Thyroid gland (tissue), 4 donors: ENCODE measurements around the gene SEH1L.

Experiments
- POLR2A ChIP-seq, 2 donors: fragments of 450-650 bp; IDR thresholded peaks; one replicate each; pipeline ENCODE4 v1.6.1; 2017; ENCODE audit warnings: antibody characterized with exemption in 2 of 2, mild to moderate bottlenecking in 2 of 2, moderate library complexity in 1 of 2
- TF ChIP-seq, protein P1 (sequence below), 6 experiments: fragments of 200-600 bp in 3 of 6; fragments of 450-650 bp in 3 of 6; sonication (generic) in 3 of 6; IDR thresholded peaks; one replicate each; pipeline ENCODE4 v1.5.1; 2016 to 2019; ENCODE audit warnings: antibody characterized with exemption in 6 of 6, mild to moderate bottlenecking in 2 of 6, inconsistent platforms in 1 of 6, moderate library complexity in 1 of 6

DNA sequence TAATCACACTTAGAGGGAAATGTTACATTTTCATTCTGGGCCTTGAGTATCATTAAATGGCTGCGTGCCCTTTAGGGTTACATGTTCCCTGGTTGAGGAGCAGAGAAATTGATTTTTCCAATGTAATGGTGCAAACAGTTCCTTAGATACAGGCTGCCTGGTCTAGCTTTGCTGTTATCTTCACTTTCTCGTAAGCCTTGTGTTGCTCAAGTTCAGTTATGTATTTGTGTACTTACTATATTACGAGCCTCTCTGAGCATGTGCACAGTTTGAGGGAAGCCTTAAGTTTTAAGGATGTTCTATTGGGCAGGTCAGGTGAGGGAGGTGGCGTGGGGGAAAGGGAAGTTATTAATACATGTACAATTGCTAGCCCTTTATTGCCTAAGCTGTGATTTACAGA is 67.0 kb downstream of the SEH1L start:
- TF ChIP-seq, protein P1, sequence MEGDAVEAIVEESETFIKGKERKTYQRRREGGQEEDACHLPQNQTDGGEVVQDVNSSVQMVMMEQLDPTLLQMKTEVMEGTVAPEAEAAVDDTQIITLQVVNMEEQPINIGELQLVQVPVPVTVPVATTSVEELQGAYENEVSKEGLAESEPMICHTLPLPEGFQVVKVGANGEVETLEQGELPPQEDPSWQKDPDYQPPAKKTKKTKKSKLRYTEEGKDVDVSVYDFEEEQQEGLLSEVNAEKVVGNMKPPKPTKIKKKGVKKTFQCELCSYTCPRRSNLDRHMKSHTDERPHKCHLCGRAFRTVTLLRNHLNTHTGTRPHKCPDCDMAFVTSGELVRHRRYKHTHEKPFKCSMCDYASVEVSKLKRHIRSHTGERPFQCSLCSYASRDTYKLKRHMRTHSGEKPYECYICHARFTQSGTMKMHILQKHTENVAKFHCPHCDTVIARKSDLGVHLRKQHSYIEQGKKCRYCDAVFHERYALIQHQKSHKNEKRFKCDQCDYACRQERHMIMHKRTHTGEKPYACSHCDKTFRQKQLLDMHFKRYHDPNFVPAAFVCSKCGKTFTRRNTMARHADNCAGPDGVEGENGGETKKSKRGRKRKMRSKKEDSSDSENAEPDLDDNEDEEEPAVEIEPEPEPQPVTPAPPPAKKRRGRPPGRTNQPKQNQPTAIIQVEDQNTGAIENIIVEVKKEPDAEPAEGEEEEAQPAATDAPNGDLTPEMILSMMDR (IDR thresholded peaks at IDR 0.05): no peak
- no peak for TF ChIP-seq POLR2A (IDR thresholded peaks at IDR 0.05)
